ENCODE data around the gene EXTL2. TPM values are rescaled to one million over a fixed set of nuclear protein-coding genes. Genes with fewer than 3 reads are reported as not detected.

EXTL2 gene
- total and polyA plus RNA-seq, 10 of the 15 experiments (the other 5 are each of a cell fraction or from before 2014, with no cell fraction given), result 10.2 to 51.1 (median 16.2) TPM

DNA sequence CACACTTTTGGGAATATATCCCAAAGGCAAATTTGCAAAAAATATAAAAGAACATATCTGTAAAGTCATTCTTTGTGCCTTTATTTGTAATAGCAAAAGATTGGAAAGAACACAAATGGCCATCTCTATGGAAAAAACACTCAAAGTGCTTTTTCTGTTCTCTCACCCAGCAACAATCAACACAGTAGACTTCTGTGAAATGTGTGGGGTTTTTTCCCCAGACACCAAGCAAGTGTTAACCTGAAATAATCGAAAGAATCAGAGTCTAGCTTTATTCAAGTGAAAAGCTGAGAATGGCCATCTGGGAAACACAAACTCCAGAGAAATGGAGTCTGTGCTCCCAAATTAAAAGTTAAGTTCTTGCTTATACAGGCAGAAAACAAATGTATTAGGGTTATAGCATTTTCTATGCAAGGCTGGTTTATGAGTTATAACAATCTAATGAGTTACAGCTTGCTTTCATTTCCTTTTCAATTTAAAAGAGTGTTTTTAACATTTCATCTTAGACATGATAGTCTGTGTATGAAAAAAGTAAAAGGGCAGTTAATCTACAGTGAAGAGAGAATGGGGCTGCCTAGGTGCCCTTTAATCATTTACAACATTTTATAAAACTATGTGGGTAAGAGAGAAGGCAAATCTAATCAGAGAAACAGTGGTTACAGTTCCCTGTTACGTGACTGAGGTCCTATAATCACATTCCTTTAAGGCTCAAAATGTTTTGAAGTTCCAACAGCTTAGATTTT lies 47.8 kb upstream of the EXTL2 start (continued):
- TF ChIP-seq, protein P1, sequence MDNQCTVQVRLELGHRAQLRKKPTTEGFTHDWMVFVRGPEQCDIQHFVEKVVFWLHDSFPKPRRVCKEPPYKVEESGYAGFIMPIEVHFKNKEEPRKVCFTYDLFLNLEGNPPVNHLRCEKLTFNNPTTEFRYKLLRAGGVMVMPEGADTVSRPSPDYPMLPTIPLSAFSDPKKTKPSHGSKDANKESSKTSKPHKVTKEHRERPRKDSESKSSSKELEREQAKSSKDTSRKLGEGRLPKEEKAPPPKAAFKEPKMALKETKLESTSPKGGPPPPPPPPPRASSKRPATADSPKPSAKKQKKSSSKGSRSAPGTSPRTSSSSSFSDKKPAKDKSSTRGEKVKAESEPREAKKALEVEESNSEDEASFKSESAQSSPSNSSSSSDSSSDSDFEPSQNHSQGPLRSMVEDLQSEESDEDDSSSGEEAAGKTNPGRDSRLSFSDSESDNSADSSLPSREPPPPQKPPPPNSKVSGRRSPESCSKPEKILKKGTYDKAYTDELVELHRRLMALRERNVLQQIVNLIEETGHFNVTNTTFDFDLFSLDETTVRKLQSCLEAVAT (IDR thresholded peaks at IDR 0.05), result no peak

DNA sequence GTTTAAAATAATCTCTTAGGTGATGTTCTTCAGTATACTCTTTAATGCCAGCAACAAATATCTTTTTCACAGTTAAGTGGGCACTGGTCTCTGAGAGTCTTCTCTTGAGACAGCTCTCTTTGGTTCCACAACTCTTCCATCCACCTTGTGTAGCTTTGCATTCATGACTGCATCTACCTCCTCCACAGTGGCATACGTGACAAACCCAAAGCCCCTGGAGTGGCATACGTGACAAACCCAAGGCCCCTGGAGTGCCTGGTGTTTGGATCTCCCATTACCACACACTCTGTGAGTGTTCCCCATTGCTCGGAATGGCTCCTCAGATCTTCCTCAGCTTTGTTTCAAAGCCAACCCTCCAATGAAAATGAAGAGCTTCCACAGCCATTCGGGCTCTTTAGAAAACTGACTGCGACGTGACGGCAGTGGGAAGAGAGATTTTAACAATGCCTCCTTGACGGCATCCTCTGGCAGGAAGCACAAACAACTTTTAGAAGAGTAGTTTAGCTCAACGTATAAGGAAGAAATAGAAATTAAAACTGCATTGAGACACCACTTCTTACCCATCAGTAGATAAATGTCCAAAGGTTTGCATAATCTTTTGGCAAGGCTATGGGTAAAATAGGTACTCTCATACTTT lies 47.1 kb upstream of the EXTL2 start:
- intact Hi-C loops (cut with micrococcal nuclease; ENCODE audit: unreplicated experiment), result no loop called here
- POLR2A ChIA-PET, result no interaction called here
- 98% methylated on average over 9 of the region's 9 CpGs for WGBS (ENCODE audit: insufficient coverage, insufficient replicate concordance, low lambda C conversion rate, missing lambda C conversion rate)
- ATAC-seq (no peak), DNase-seq (ENCODE audit: low read depth, low spot score) (no peak), FAIRE-seq (no peak)
- TF ChIP-seq, protein P2, sequence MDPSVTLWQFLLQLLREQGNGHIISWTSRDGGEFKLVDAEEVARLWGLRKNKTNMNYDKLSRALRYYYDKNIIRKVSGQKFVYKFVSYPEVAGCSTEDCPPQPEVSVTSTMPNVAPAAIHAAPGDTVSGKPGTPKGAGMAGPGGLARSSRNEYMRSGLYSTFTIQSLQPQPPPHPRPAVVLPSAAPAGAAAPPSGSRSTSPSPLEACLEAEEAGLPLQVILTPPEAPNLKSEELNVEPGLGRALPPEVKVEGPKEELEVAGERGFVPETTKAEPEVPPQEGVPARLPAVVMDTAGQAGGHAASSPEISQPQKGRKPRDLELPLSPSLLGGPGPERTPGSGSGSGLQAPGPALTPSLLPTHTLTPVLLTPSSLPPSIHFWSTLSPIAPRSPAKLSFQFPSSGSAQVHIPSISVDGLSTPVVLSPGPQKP (IDR thresholded peaks at IDR 0.05; ENCODE audit: low read depth, low read length), result no peak
- TF ChIP-seq, protein P3, sequence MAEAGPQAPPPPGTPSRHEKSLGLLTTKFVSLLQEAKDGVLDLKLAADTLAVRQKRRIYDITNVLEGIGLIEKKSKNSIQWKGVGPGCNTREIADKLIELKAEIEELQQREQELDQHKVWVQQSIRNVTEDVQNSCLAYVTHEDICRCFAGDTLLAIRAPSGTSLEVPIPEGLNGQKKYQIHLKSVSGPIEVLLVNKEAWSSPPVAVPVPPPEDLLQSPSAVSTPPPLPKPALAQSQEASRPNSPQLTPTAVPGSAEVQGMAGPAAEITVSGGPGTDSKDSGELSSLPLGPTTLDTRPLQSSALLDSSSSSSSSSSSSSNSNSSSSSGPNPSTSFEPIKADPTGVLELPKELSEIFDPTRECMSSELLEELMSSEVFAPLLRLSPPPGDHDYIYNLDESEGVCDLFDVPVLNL (IDR thresholded peaks at IDR 0.05; ENCODE audit: low read depth, low read length), result no peak
- no peak for TF ChIP-seq ETV6 (conservative IDR thresholded peaks at IDR 0.05 in 1 of 2, IDR thresholded peaks at IDR 0.05 in 1 of 2; ENCODE audit: borderline replicate concordance in 1 of 2, low read depth in 1 of 2)
- no peak for TF ChIP-seq SMARCA5 (IDR thresholded peaks at IDR 0.05)
- TF ChIP-seq SMAD5 (IDR thresholded peaks at IDR 0.05; ENCODE audit: low read depth), result no peak
- no peak for TF ChIP-seq RUNX3 (IDR thresholded peaks at IDR 0.05; ENCODE audit: low read length)
- TF ChIP-seq KLF5 (IDR thresholded peaks at IDR 0.05; ENCODE audit: partially characterized antibody), result no peak
- TF ChIP-seq FOS (IDR thresholded peaks at IDR 0.05; ENCODE audit: borderline replicate concordance, extremely low read depth, insufficient read length), result no peak
- TF ChIP-seq NR2C1 (IDR thresholded peaks at IDR 0.05), result no peak
- TF ChIP-seq, protein P4, sequence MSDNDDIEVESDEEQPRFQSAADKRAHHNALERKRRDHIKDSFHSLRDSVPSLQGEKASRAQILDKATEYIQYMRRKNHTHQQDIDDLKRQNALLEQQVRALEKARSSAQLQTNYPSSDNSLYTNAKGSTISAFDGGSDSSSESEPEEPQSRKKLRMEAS (IDR thresholded peaks at IDR 0.05; ENCODE audit: low read depth, low read length), result no peak
- no peak for TF ChIP-seq RFX5 (IDR thresholded peaks at IDR 0.05; ENCODE audit: low read depth, low read length)
- TF ChIP-seq NBN (IDR thresholded peaks at IDR 0.05), result no peak
- TF ChIP-seq DPF2 (IDR thresholded peaks at IDR 0.05), result no peak
- no peak for TF ChIP-seq POLR2AphosphoS2 (IDR thresholded peaks at IDR 0.05; ENCODE audit: low read depth, low read length)
- TF ChIP-seq RCOR1 (conservative IDR thresholded peaks at IDR 0.05; ENCODE audit: low read depth, low read length), result no peak
- TF ChIP-seq NFYA (IDR thresholded peaks at IDR 0.05; ENCODE audit: borderline replicate concordance, low read depth, low read length), result no peak
- in situ Hi-C loops (cut with MboI), result no loop called here
- H3K4me2 ChIP-seq (ENCODE audit: control insufficient read depth, insufficient read depth), result no peak overlapping the region
- RAD21 ChIA-PET (ENCODE audit: unreplicated experiment), result no interaction called here
- H3K9ac ChIP-seq (ENCODE audit: control insufficient read depth, insufficient read depth, low read length), result no peak overlapping the region
- SMC1A ChIA-PET (ENCODE audit: uncharacterized antibody, unreplicated experiment), result interaction anchor here (1.3 to 4.4 kb wide), 4 partner anchors 15 to 33 kb away, joined by 3 to 17 read pairs (median 4); no protein-coding TSS in a partner anchor
- H3K36me3 ChIP-seq (ENCODE audit: control insufficient read depth in 2 of 2, insufficient read depth in 2 of 2, low read length in 1 of 2), result peaks cover 3 to 14% of the 10 kb centered on the region in 2 experiments
- H3K4me1 ChIP-seq (ENCODE audit: control insufficient read depth, insufficient read depth, low read length), result no peaks in the 10 kb centered on the region
- H3K9me3 ChIP-seq (replicated peaks; ENCODE audit: control insufficient read depth, insufficient read depth, low read length), result no peaks in the 10 kb centered on the region
- CTCF ChIA-PET, result interaction anchor here (1.5 to 2.8 kb wide), 4 partner anchors 14 to 345 kb away, joined by 3 to 10 read pairs (median 5); no protein-coding TSS in a partner anchor
- H3K27me3 ChIP-seq (replicated peaks in 1 of 2; ENCODE audit: control insufficient read depth in 2 of 2, insufficient read depth in 2 of 2, low read length in 1 of 2), result no peaks in the 10 kb centered on the region
- no peak overlapping the region for H2AFZ ChIP-seq (ENCODE audit: control insufficient read depth, low read depth, low read length)
- H3K79me2 ChIP-seq (ENCODE audit: control insufficient read depth, insufficient read depth, low read length), result no peaks in the 10 kb centered on the region; the same call in 1 of the 2 replicates
- no peaks in the 10 kb centered on the region for H4K20me1 ChIP-seq (ENCODE audit: control insufficient read depth, insufficient read depth)
- H3K27ac ChIP-seq (ENCODE audit: control insufficient read depth, insufficient read depth), result no peak overlapping the region
- no peak overlapping the region for H3K4me3 ChIP-seq
- no TSS peak for BruUV-seq (replicated peaks)
